H1 (cell line): ENCODE data around the gene CORO6. TPM values are rescaled to one million over a fixed set of nuclear protein-coding genes. Genes with fewer than 3 reads are reported as not detected.
A peak's percentile ranks its signal among the peaks of the same experiment; 100 is the strongest.

Source experiments
- TAF1 ChIP-seq: IDR thresholded peaks from 2 replicates; pipeline ENCODE4 v1.6.1; 2011; ENCODE audit warnings: mild to moderate bottlenecking, low read depth, low read length
- polyA plus RNA-seq, 7 experiments: library from polyadenylated mRNA; depleted of rRNA in 3 of 7; stranded (reverse) in 5 of 7; unstranded in 2 of 7; fragments of >200 nt in 5 of 7; fragments of 200-250 nt in 2 of 7; gene quantifications; 1 replicate in 5 of 7; 2 replicates in 1 of 7; 4 replicates in 1 of 7; pipeline versions ENCODE4 v1.2.1 to v1.2.3, GENCODE V29; 2011 to 2013; ENCODE audit warnings: missing spikeins in 2 of 7, mixed read lengths in 2 of 7
- total RNA-seq: library from RNA; stranded (reverse); fragmentation: NEBNext Ultra II Directional; extraction: Animal tissue kit (Norgen Biotek cat#: 25700); gene quantifications from 2 replicates; pipeline ENCODE4 v1.2.1, GENCODE V29; 2021

CORO6 gene
- total and polyA plus RNA-seq, 2 of the 8 experiments (the other 6 are each of a cell fraction or from before 2014, with no cell fraction given) = 2.5 to 8.6 TPM

- 0 out of 2 replicates have a peak, but pooled peaks have one; percentile 2 for TF ChIP-seq TAF1
Measured at GRCh38 chr17:29567554-29568330, 55.0 kb downstream of the CORO6 start (continued).
